C4-2B (cell line): ENCODE data around the gene SLC22A31.

Source experiments
- H3K27ac ChIP-seq: fragments of 450-650 bp; 2 replicates; pipeline ENCODE4 v1.5.1; 2017
- ZFX ChIP-seq: fragments of 450-650 bp; IDR thresholded peaks from 2 replicates; pipeline ENCODE4 v1.6.1; 2017
- TF ChIP-seq, protein P1 (sequence below): fragments of 450-650 bp; conservative IDR thresholded peaks from 2 replicates; pipeline ENCODE4 v1.5.1; 2017; ENCODE audit warnings: mild to moderate bottlenecking

Gene SLC22A31

DNA sequence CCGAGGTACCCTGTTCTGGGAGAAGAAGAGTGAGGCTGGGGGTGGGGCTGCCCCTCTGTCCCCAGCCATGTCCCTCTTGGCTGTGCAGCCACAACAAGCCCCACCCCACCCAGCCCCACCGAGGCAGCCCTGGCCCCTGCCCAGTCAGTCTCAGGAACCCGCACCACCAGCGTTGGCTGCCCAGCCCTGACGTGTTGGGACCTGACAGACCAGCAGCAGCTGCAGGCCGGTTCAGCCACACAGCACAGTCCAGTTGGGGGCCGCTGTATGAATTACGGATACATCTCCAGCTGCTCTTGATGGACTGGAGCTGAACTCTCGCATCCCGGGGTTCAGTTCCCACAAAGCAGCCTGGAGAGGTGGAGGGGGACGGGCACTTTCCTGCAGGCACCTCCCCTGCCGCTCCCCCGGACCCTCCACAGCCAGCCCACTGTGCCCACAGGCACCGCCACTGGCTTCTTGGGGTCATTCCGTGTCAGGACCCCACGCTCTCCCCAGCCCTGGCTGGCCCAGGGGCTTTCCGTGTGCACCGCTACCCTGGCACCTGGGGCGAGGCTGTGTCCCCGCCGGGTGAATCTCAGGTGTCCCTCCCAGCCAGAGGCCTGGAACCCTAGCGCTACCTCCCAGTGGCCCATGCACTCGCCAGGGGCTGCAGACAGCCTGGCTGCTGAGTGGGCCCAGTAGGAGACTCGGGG is 21.7 kb downstream of the SLC22A31 start:
- TF ChIP-seq, protein P1, sequence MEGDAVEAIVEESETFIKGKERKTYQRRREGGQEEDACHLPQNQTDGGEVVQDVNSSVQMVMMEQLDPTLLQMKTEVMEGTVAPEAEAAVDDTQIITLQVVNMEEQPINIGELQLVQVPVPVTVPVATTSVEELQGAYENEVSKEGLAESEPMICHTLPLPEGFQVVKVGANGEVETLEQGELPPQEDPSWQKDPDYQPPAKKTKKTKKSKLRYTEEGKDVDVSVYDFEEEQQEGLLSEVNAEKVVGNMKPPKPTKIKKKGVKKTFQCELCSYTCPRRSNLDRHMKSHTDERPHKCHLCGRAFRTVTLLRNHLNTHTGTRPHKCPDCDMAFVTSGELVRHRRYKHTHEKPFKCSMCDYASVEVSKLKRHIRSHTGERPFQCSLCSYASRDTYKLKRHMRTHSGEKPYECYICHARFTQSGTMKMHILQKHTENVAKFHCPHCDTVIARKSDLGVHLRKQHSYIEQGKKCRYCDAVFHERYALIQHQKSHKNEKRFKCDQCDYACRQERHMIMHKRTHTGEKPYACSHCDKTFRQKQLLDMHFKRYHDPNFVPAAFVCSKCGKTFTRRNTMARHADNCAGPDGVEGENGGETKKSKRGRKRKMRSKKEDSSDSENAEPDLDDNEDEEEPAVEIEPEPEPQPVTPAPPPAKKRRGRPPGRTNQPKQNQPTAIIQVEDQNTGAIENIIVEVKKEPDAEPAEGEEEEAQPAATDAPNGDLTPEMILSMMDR: no peak
- TF ChIP-seq ZFX: no peak
- no peak overlapping the region for H3K27ac ChIP-seq

DNA sequence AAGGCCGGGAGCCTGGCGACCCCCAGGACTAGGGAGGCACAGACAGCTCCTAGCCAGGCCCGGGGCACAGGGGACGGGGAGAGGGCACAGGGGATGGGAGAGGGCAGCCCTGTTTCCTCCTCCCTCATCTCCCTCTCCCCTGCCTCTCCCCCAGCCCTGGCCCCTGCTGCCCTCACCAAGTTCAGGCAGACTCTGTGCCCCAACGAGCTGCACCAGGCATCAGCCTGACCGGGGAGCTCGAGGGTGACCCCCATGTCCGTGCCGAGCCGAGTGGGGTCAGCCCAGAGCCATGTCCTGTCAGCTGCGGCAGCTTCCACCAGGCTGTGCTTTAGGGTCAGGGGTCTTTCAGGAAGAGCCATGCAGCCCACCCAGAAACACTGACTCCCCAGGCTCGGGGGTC is 22.8 kb downstream of the SLC22A31 start:
- no peak for TF ChIP-seq ZFX
- TF ChIP-seq, protein P1: no peak
- H3K27ac ChIP-seq: no peak overlapping the region

DNA sequence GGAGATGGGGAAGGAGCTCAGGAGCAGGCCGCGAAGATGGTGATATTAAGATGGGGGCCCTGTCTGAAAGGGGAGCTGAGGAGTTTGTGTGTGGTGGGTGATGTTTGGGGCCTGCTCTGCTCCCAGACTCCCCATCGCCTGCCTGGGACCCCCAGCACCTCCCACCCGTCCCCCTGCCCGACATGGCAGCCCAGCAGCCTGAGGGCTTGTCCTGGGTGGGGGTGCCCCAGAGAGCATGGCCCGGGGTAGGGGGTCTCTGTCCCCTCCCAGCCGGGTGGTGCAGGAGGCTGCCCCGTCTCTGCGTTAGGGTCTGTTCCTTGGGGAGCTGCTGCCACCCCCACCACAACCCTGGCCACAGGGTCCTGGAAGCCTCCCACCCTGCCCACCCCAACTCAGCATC is 23.6 kb downstream of the SLC22A31 start:
- no peak for TF ChIP-seq ZFX
- TF ChIP-seq, protein P1: no peak
- H3K27ac ChIP-seq: no peak overlapping the region

DNA sequence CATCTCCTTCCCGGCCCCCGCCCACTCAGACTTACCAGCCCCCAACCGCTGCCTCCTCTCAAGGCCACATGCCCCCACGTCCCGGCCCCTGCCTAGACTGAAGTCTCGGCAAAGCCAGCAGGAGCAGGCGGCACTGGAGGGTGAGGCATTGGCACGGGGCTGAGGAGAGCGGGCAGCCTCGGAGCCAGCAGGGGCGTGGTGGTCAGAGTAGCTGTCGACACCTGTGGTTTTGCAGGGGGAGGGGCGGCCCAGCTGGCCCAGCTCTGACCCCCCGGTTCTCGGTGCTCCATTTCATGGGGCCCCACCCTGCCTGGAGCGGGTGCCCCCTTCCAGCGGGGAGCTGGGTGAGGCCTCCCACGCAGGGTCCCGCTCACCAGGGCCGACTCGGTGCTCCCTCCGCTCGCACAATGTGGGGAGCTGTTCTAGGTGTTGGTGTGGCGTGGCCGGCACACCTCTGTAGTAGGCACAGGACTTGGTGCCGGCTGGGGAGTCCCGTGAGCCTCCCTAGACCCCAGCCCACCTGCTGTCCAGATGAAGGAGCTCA is 24.1 kb downstream of the SLC22A31 start:
- TF ChIP-seq, protein P1: no peak
- TF ChIP-seq ZFX: no peak
- H3K27ac ChIP-seq: no peak overlapping the region

DNA sequence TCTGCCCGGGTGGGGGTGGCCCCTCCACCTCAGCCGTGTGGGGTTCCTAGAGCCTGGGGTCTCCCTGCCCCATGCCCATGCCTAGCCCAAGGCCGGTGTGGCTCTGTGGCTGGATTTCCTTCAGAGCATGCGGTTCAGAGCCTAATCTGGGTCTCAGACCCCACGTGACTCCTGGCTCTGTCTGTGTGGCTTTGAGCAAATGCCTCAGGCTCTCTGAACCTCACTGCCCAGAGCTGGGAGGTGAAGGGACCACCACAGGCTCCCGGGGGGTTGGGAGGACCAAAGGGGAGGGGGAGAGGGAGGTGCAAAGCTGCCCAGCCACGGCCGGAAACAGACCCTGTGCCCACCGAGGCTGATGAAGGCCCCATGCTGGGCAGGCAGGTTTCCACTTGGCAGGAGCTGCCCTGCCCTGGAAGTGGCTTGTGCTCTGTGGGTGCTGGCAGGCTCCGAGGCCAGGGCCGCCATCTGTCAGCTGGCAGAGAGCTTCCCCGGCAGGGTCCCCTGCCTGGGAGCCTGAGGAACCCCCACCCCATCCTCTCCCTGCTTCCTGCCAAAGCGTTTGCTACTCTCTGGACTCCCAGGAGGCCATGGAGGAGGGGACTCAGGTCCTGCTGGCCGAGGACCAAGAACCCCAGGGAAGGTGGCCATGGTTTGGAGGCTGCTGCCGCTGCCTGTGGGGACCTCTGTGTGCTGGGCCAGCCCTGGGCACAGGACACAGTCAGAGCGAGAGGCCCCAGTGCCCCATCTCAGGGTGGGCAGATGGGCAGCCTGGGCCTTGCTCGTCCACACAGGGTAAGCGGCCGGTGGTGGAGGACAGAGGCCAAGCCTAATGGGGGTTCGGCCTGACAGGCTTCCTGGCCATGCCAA is 24.8 kb downstream of the SLC22A31 start:
- no peak for TF ChIP-seq ZFX
- no peak overlapping the region for H3K27ac ChIP-seq

DNA sequence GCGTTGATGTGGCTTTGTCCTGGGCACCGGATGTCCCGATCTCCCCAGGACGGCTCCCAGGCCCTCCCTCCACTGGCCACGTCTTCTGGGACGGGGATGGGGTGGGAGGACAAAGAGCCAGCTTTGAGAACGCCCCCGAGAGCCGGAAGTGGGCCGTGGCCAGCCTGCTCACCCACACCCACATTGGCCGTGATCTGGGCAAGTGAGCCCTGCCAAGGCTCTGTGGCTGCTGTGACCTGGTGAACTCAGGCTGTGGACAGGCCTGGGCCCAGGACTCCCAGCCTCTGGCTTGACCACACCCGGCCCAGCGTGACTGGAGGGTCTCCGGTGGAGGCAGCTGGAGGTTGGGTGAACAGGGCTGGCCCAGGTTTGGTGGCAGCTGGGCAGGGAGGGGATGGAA is 25.5 kb downstream of the SLC22A31 start:
- no peak overlapping the region for H3K27ac ChIP-seq
- TF ChIP-seq, protein P1: no peak
- no peak for TF ChIP-seq ZFX

DNA sequence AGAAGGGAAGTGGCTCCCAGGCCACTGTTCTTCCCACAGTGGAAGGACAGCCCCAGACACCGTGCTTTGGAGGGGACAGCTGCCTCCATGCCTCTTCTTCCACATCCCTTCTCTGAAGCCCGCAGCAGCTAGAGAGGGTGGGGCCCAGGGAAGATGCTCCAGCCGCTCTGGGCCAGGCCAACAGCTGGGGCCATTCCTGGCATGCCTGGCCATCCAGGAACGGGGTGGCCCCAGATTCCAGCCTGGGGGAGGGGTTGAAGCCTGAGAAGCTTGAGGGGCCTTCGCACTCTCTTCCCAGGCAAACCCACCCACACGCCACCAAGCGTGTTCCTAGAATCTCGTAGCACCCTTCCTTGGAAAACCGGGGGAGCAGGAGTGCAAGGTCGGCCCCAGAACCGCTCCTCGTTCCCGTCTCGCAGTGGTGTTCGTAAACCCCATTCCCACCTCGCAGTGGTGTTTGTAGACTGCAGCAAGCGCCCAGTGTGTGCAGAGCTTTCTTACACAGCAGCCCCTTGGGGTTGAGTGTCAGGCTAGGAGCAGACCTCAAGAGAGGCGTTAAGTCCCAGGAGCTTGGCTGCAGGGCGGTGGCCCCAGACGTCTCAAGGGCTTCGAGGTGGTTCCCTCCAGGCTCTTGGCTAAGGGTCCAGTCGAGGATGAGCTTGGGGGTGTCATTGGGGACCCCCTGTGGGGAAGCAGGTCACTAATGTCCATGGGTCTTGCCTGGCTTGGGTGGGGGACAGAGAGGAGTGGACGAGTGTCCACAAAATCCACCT is 26.1 kb downstream of the SLC22A31 start:
- no peak for TF ChIP-seq ZFX
- TF ChIP-seq, protein P1: no peak
- H3K27ac ChIP-seq: no peak overlapping the region
